ENCODE measurements around the gene PTP4A2.

The PTP4A2 gene

GRCh38 chr1:31857863-31858262, 80.3 kb downstream of the PTP4A2 start:
- no peak for DNase-seq

All from NCI-H748 treated with DMSO at 0.1 percent for 48 hours (cell line).